ENCODE results near the gene SLC39A5. TPM values are rescaled to one million over a fixed set of nuclear protein-coding genes. Genes with fewer than 3 reads are reported as not detected.

The SLC39A5 gene
- total and polyA plus RNA-seq, 2 donors (not counting 1 experiment from before 2014, with no cell fraction given): 0.69 to 0.97 TPM

DNA sequence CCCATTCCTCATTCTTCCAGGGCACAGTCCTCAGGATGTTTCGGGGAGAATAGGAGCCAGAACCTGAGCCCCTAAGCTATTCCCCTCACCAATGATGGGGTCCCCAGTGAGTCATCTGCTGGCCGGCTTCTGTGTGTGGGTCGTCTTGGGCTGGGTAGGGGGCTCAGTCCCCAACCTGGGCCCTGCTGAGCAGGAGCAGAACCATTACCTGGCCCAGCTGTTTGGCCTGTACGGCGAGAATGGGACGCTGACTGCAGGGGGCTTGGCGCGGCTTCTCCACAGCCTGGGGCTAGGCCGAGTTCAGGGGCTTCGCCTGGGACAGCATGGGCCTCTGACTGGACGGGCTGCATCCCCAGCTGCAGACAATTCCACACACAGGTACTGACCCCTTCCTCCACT lies 1.3 kb downstream of the SLC39A5 start:
- no peaks in the 10 kb centered on the region for H3K27me3 ChIP-seq (replicated peaks in 1 of 4; ENCODE audit: control extremely low read depth in 1 of 4, control insufficient read depth in 3 of 4, insufficient read depth in 4 of 4, low read length in 3 of 4)
- POLR2A ChIA-PET: no interaction called here
- H2AFZ ChIP-seq (ENCODE audit: insufficient read depth, low read depth, low read length, poor library complexity, severe bottlenecking): no peak overlapping the region
- H3K9me3 Mint-ChIP-seq (ENCODE audit: insufficient read depth): no peaks in the 10 kb centered on the region
- no peaks in the 10 kb centered on the region for H3K4me1 Mint-ChIP-seq
- no peak overlapping the region for H3K9ac ChIP-seq (ENCODE audit: low read length)
- no peaks in the 10 kb centered on the region for H3K27me3 Mint-ChIP-seq
- DNase-seq: no peak
- H3K79me2 ChIP-seq (ENCODE audit: control insufficient read depth, insufficient read depth, low read length): no peaks in the 10 kb centered on the region
- CTCF ChIA-PET: interaction anchor here (0.7 to 1.5 kb wide), 2 partner anchors 10 to 28 kb away, joined by 3 to 4 read pairs; partner anchors contain the start of genes ANKRD52 and RNF41
- intact Hi-C loops (cut with micrococcal nuclease): no loop called here
- no peak for TF ChIP-seq EZH2 (IDR thresholded peaks at IDR 0.05; ENCODE audit: borderline replicate concordance, insufficient read depth, low read depth, low read length, poor library complexity, severe bottlenecking)
- TF ChIP-seq, protein P1, sequence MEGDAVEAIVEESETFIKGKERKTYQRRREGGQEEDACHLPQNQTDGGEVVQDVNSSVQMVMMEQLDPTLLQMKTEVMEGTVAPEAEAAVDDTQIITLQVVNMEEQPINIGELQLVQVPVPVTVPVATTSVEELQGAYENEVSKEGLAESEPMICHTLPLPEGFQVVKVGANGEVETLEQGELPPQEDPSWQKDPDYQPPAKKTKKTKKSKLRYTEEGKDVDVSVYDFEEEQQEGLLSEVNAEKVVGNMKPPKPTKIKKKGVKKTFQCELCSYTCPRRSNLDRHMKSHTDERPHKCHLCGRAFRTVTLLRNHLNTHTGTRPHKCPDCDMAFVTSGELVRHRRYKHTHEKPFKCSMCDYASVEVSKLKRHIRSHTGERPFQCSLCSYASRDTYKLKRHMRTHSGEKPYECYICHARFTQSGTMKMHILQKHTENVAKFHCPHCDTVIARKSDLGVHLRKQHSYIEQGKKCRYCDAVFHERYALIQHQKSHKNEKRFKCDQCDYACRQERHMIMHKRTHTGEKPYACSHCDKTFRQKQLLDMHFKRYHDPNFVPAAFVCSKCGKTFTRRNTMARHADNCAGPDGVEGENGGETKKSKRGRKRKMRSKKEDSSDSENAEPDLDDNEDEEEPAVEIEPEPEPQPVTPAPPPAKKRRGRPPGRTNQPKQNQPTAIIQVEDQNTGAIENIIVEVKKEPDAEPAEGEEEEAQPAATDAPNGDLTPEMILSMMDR (IDR thresholded peaks at IDR 0.05): no peak
- no peak overlapping the region for H3K4me2 ChIP-seq (replicated peaks; ENCODE audit: low read depth, low read length, poor library complexity, severe bottlenecking)
- peaks cover 0 to 2% of the 10 kb centered on the region in 2 experiments for H3K36me3 ChIP-seq (replicated peaks in 1 of 2; ENCODE audit: control extremely low read depth in 1 of 2, control insufficient read depth in 1 of 2, extremely low read depth in 1 of 2, insufficient read depth in 2 of 2, low read length in 1 of 2)
- H3K4me1 ChIP-seq (ENCODE audit: control insufficient read depth in 2 of 2, insufficient read depth in 2 of 2, low read length in 2 of 2): no peaks in the 10 kb centered on the region
- no peak overlapping the region for H3K4me3 ChIP-seq (ENCODE audit: control extremely low read depth in 1 of 5, extremely low read depth in 1 of 5, insufficient read depth in 1 of 5, low read depth in 2 of 5, low read length in 4 of 5)
- 94% methylated on average over 10 of the region's 11 CpGs for WGBS (ENCODE audit: insufficient coverage)
- H3K9me3 ChIP-seq (ENCODE audit: control extremely low read depth in 1 of 3, control insufficient read depth in 2 of 3, insufficient read depth in 1 of 3, low read length in 2 of 3): no peaks in the 10 kb centered on the region
- no peak overlapping the region for H3K4me3 Mint-ChIP-seq
- no peak overlapping the region for H3K27ac ChIP-seq (ENCODE audit: low read length in 2 of 2)
- no peaks in the 10 kb centered on the region for H4K20me1 ChIP-seq (ENCODE audit: control insufficient read depth, insufficient read depth, low read length, poor library complexity, severe bottlenecking)
- ATAC-seq (ENCODE audit: low read depth): no peak
- H3K27ac Mint-ChIP-seq: no peak overlapping the region

DNA sequence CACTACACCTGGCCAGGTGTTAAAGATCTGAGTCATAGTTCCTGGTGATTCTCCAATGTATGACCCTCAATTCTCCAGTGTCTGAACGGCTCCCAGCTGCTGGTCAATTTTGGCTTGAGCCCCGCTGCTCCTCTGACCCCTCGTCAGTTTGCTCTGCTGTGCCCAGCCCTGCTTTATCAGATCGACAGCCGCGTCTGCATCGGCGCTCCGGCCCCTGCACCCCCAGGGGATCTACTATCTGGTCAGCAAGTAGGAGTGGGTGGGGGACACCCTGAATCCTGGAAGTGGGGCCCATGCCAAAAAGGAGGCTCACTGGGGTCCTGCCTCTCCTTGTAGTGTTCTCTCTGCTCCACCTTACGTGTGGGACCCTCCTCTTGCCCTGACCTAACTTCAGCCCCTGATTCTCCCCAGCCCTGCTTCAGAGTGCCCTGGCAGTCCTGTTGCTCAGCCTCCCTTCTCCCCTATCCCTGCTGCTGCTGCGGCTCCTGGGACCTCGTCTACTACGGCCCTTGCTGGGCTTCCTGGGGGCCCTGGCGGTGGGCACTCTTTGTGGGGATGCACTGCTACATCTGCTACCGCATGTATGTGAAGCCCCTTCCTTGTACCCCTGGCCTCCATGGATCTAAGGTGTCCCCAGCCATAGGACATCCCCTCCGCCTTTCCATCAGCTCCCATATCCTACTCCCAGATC lies 5.0 kb downstream of the SLC39A5 start:
- intact Hi-C loops (cut with micrococcal nuclease): no loop called here
- TF ChIP-seq, protein P1 (IDR thresholded peaks at IDR 0.05): no peak
- no peak for TF ChIP-seq EZH2 (IDR thresholded peaks at IDR 0.05; ENCODE audit: borderline replicate concordance, insufficient read depth, low read depth, low read length, poor library complexity, severe bottlenecking)
- CTCF ChIA-PET: interaction anchor here (0.7 to 1.3 kb wide), 2 partner anchors 41 to 45 kb away, joined by 3 to 4 read pairs; partner anchors contain the start of gene SMARCC2
- no peak overlapping the region for H2AFZ ChIP-seq (ENCODE audit: insufficient read depth, low read depth, low read length, poor library complexity, severe bottlenecking)
- no peak overlapping the region for H3K4me2 ChIP-seq (replicated peaks; ENCODE audit: low read depth, low read length, poor library complexity, severe bottlenecking)
- no peaks in the 10 kb centered on the region for H3K4me1 Mint-ChIP-seq
- H3K4me1 ChIP-seq (ENCODE audit: control insufficient read depth in 2 of 2, insufficient read depth in 2 of 2, low read length in 2 of 2): no peaks in the 10 kb centered on the region
- H3K27ac Mint-ChIP-seq: no peak overlapping the region
- no peak overlapping the region for H3K27ac ChIP-seq (ENCODE audit: low read length in 2 of 2)
- no peak overlapping the region for H3K9ac ChIP-seq (ENCODE audit: low read length)
- no peaks in the 10 kb centered on the region for H3K79me2 ChIP-seq (ENCODE audit: control insufficient read depth, insufficient read depth, low read length)
- no peaks in the 10 kb centered on the region for H3K27me3 ChIP-seq (replicated peaks in 1 of 4; ENCODE audit: control extremely low read depth in 1 of 4, control insufficient read depth in 3 of 4, insufficient read depth in 4 of 4, low read length in 3 of 4)
- DNase-seq: no peak
- no peaks in the 10 kb centered on the region for H3K9me3 ChIP-seq (ENCODE audit: control extremely low read depth in 1 of 3, control insufficient read depth in 2 of 3, insufficient read depth in 1 of 3, low read length in 2 of 3)
- WGBS (ENCODE audit: insufficient coverage): 95% methylated on average over 16 of the region's 16 CpGs
- H3K27me3 Mint-ChIP-seq: no peaks in the 10 kb centered on the region
- H3K4me3 Mint-ChIP-seq: no peak overlapping the region
- no peaks in the 10 kb centered on the region for H3K9me3 Mint-ChIP-seq (ENCODE audit: insufficient read depth)
- no peak for ATAC-seq (ENCODE audit: low read depth)
- H3K36me3 ChIP-seq (replicated peaks in 1 of 2; ENCODE audit: control extremely low read depth in 1 of 2, control insufficient read depth in 1 of 2, extremely low read depth in 1 of 2, insufficient read depth in 2 of 2, low read length in 1 of 2): peaks cover 0 to under 1% of the 10 kb centered on the region in 2 experiments
- H3K4me3 ChIP-seq (ENCODE audit: control extremely low read depth in 1 of 5, extremely low read depth in 1 of 5, insufficient read depth in 1 of 5, low read depth in 2 of 5, low read length in 4 of 5): no peak overlapping the region
- POLR2A ChIA-PET: interaction anchor here (0.7 kb wide), 1 partner anchor 64 kb away, joined by 6 read pairs; no protein-coding TSS in a partner anchor
- no peaks in the 10 kb centered on the region for H4K20me1 ChIP-seq (ENCODE audit: control insufficient read depth, insufficient read depth, low read length, poor library complexity, severe bottlenecking)
